Measurements from ENCODE around the gene PEX11B. TPM values are rescaled to one million over a fixed set of nuclear protein-coding genes. Genes with fewer than 3 reads are reported as not detected.
A peak's percentile ranks its signal among the peaks of the same experiment; 100 is the strongest.

PEX11B gene
- total RNA-seq, 2 donors from 2014 or later = 12.9 to 16.0 TPM

DNA sequence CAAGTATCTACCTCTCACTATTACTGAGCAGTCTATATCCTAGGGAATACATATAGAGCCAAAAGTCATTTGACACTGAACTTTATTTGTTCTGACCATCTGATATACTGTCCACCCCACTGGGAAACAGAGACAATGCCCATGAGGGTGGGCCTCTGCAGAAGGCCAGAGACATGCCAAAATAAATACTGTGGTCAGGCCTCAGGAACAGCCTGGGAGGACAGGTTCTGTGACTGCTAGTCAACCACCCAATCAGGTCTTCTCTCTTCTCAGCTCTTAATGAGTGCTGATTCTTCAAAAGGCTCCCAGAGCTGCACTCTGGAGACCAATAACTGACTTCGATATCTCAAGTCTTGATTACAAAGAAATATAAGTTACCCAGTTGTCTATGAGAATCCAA, 27.4 kb downstream of the PEX11B start:
- 85% methylated on average over 1 of the region's 1 CpG; no CpG with 5 or more reads in 1 of the 2 experiments for WGBS, 2 experiments (ENCODE audit: insufficient coverage in 1 of 2, insufficient read length in 1 of 2)
- Histone ChIP-seq H3K4me1 (ENCODE audit: control insufficient read depth, insufficient read depth, low read length) (peaks cover 4% of the 10 kb centered on the region), H3K36me3 (ENCODE audit: control insufficient read depth, insufficient read depth, low read length) (no peaks in the 10 kb centered on the region), H3K9ac (ENCODE audit: extremely low read depth, low read length, poor library complexity, severe bottlenecking) (no peak overlapping the region), H3K4me3 (ENCODE audit: low read length) (no peak overlapping the region), H3K9me3 (ENCODE audit: control insufficient read depth, low read length) (no peaks in the 10 kb centered on the region), H3K27me3 (ENCODE audit: control insufficient read depth, insufficient read depth, low read length, poor library complexity, severe bottlenecking) (no peaks in the 10 kb centered on the region), H3K27ac (ENCODE audit: low read depth, low read length) (no peak overlapping the region)
- Mint-ChIP-seq H3K9me3 (no peaks in the 10 kb centered on the region), H3K27me3 (ENCODE audit: insufficient read depth) (peaks cover 15% of the 10 kb centered on the region), H3K36me3 (ENCODE audit: low read depth) (no peaks in the 10 kb centered on the region), H3K4me3 (no peak overlapping the region), H3K27ac (peak overlapping the region; percentile 44), H3K4me1 (peaks cover 33% of the 10 kb centered on the region)
- TF ChIP-seq, protein P1, sequence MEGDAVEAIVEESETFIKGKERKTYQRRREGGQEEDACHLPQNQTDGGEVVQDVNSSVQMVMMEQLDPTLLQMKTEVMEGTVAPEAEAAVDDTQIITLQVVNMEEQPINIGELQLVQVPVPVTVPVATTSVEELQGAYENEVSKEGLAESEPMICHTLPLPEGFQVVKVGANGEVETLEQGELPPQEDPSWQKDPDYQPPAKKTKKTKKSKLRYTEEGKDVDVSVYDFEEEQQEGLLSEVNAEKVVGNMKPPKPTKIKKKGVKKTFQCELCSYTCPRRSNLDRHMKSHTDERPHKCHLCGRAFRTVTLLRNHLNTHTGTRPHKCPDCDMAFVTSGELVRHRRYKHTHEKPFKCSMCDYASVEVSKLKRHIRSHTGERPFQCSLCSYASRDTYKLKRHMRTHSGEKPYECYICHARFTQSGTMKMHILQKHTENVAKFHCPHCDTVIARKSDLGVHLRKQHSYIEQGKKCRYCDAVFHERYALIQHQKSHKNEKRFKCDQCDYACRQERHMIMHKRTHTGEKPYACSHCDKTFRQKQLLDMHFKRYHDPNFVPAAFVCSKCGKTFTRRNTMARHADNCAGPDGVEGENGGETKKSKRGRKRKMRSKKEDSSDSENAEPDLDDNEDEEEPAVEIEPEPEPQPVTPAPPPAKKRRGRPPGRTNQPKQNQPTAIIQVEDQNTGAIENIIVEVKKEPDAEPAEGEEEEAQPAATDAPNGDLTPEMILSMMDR (conservative IDR thresholded peaks at IDR 0.05) = no peak
- DNase-seq = no peak

DNA sequence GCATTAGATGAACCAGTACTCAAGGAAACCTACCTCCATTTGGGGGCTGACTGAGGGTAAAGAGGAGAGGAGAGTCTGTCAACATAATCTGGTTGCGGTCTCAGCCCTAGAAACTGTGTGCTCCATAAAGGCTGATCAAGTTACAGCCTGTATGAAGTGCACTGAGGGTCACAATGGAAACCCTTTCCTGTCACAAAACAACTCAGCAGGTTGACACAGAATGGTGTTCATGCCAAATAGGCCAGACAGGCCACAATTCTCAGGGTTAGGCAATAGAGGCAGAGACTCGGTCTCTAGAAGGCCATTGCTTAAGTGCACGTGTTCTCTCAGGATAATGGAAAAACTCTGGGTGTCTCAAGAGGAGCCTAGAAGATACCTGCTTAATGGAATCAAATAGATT, 28.8 kb downstream of the PEX11B start:
- Mint-ChIP-seq H3K27ac (no peak overlapping the region), H3K27me3 (ENCODE audit: insufficient read depth) (peaks cover 14% of the 10 kb centered on the region), H3K4me1 (peaks cover 33% of the 10 kb centered on the region), H3K9me3 (no peaks in the 10 kb centered on the region), H3K36me3 (ENCODE audit: low read depth) (no peaks in the 10 kb centered on the region), H3K4me3 (no peak overlapping the region)
- no peaks in the 10 kb centered on the region for H3K36me3 ChIP-seq (ENCODE audit: control insufficient read depth, insufficient read depth, low read length)
- peaks cover 10% of the 10 kb centered on the region for H3K27me3 ChIP-seq (ENCODE audit: control insufficient read depth, insufficient read depth, low read length, poor library complexity, severe bottlenecking)
- no peak overlapping the region for H3K4me3 ChIP-seq (ENCODE audit: low read length)
- 83 to 85% methylated on average over 3 of the region's 3 CpGs for WGBS, 2 experiments (ENCODE audit: insufficient coverage in 1 of 2, insufficient read length in 1 of 2)
- DNase-seq = no peak
- no peaks in the 10 kb centered on the region for H3K9me3 ChIP-seq (ENCODE audit: control insufficient read depth, low read length)
- no peak overlapping the region for H3K9ac ChIP-seq (ENCODE audit: extremely low read depth, low read length, poor library complexity, severe bottlenecking)
- TF ChIP-seq, protein P1 (conservative IDR thresholded peaks at IDR 0.05) = no peak
- peaks cover 4% of the 10 kb centered on the region for H3K4me1 ChIP-seq (ENCODE audit: control insufficient read depth, insufficient read depth, low read length)
- no peak overlapping the region for H3K27ac ChIP-seq (ENCODE audit: low read depth, low read length)

DNA sequence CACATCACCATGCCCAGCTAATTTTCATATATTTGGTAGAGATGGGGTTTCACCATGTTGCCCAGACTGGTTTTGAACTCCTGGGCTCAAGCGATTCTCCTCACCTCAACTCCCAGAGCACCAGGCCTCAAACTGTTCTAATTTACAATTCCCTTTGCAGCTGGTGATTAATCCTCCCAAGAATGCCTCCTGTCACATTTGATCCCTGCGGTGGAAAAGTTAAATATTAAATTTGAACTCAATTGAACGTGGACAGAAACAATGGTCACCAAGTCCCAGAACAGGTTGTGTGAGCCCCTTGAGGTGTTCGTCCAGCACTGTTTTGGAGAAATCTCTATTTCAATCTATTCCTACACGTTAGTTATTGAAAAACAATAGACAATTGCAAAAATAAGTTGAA, 30.9 kb downstream of the PEX11B start:
- WGBS, 2 experiments (ENCODE audit: insufficient coverage in 1 of 2, insufficient read length in 1 of 2) = 81 to 82% methylated on average over 4 to 5 of the region's 5 CpGs
- Histone ChIP-seq H3K36me3 (ENCODE audit: control insufficient read depth, insufficient read depth, low read length) (no peaks in the 10 kb centered on the region), H3K27me3 (ENCODE audit: control insufficient read depth, insufficient read depth, low read length, poor library complexity, severe bottlenecking) (peaks cover 30% of the 10 kb centered on the region), H3K27ac (ENCODE audit: low read depth, low read length) (no peak overlapping the region), H3K9me3 (ENCODE audit: control insufficient read depth, low read length) (no peaks in the 10 kb centered on the region), H3K4me1 (ENCODE audit: control insufficient read depth, insufficient read depth, low read length) (peaks cover 4% of the 10 kb centered on the region), H3K4me3 (ENCODE audit: low read length) (no peak overlapping the region), H3K9ac (ENCODE audit: extremely low read depth, low read length, poor library complexity, severe bottlenecking) (no peak overlapping the region)
- no peak overlapping the region for H3K4me3 Mint-ChIP-seq
- H3K36me3 Mint-ChIP-seq (ENCODE audit: low read depth) = no peaks in the 10 kb centered on the region
- TF ChIP-seq, protein P1 (conservative IDR thresholded peaks at IDR 0.05) = no peak
- H3K4me1 Mint-ChIP-seq = peaks cover 30% of the 10 kb centered on the region
- no peaks in the 10 kb centered on the region for H3K9me3 Mint-ChIP-seq
- DNase-seq = no peak
- H3K27me3 Mint-ChIP-seq (ENCODE audit: insufficient read depth) = peaks cover 31% of the 10 kb centered on the region
- H3K27ac Mint-ChIP-seq = no peak overlapping the region
